H9 (cell line): Measurements from ENCODE around the gene GCSAML. TPM values are rescaled to one million over a fixed set of nuclear protein-coding genes. Genes with fewer than 3 reads are reported as not detected.

Experiments
- DNase-seq: peaks from one replicate; pipeline ENCODE4 v3.0.0-alpha.2; 2017
- H2AFZ ChIP-seq: one replicate; pipeline ENCODE4 v1.6.1; 2013; ENCODE audit warnings: mild to moderate bottlenecking, low read length, control low read depth, moderate library complexity
- H2AK5ac ChIP-seq: 2 replicates; pipeline ENCODE4 v1.6.1; 2013; ENCODE audit warnings: low read length, control low read depth, mixed read lengths; ENCODE audit not compliant: insufficient read length
- H2BK120ac ChIP-seq: one replicate; pipeline ENCODE4 v1.6.1; 2013; ENCODE audit warnings: low read depth, mild to moderate bottlenecking, low read length, control low read depth, inconsistent platforms; ENCODE audit not compliant: poor library complexity, severe bottlenecking
- H2BK12ac ChIP-seq: 2 replicates; pipeline ENCODE4 v1.6.1; 2013; ENCODE audit warnings: low read length, control low read depth, mixed read lengths, low read depth; ENCODE audit not compliant: insufficient read length
- H2BK15ac ChIP-seq: 2 replicates; pipeline ENCODE4 v1.6.1; 2013; ENCODE audit warnings: low read depth, low read length, control low read depth
- H2BK20ac ChIP-seq: one replicate; pipeline ENCODE4 v1.6.1; 2013; ENCODE audit warnings: low read depth, mild to moderate bottlenecking, low read length, control low read depth, inconsistent platforms; ENCODE audit not compliant: poor library complexity, severe bottlenecking
- H2BK5ac ChIP-seq: 2 replicates; pipeline ENCODE4 v1.6.1; 2013; ENCODE audit warnings: low read length, control low read depth, mixed read lengths; ENCODE audit not compliant: insufficient read length
- H3K14ac ChIP-seq: 2 replicates; pipeline ENCODE4 v1.6.1; 2013; ENCODE audit warnings: low read length, control low read depth; ENCODE audit not compliant: insufficient read depth
- H3K18ac ChIP-seq: 2 replicates; pipeline ENCODE4 v1.6.1; 2013; ENCODE audit warnings: low read depth, mild to moderate bottlenecking, mixed read lengths, low read length, control low read depth; ENCODE audit not compliant: insufficient read length
- H3K23ac ChIP-seq: 2 replicates; pipeline ENCODE4 v1.6.1; 2013; ENCODE audit warnings: low read length, control low read depth, mixed read lengths, low read depth; ENCODE audit not compliant: insufficient read length
- H3K23me2 ChIP-seq: 2 replicates; pipeline ENCODE4 v1.6.1; 2013; ENCODE audit warnings: low read depth, mild to moderate bottlenecking, mixed read lengths, low read length, control low read depth; ENCODE audit not compliant: insufficient read length, poor library complexity, severe bottlenecking
- H3K27ac ChIP-seq: 2 replicates; pipeline ENCODE4 v1.5.1; 2013; ENCODE audit warnings: low read length, control low read depth, mixed read lengths, low read depth; ENCODE audit not compliant: insufficient read length
- H3K27me3 ChIP-seq: 2 replicates; pipeline ENCODE4 v1.6.1; 2013; ENCODE audit warnings: low read length, control low read depth, inconsistent platforms; ENCODE audit not compliant: insufficient read depth
- H3K4ac ChIP-seq: 2 replicates; pipeline ENCODE4 v1.6.1; 2013; ENCODE audit warnings: low read depth, mild to moderate bottlenecking, control low read depth, inconsistent platforms, low read length, moderate library complexity
- H3K4me1 ChIP-seq: 2 replicates; pipeline ENCODE4 v1.6.1; 2013; ENCODE audit warnings: low read length, control low read depth, inconsistent platforms; ENCODE audit not compliant: insufficient read depth
- H3K4me2 ChIP-seq: 2 replicates; pipeline ENCODE4 v1.6.1; 2013; ENCODE audit warnings: low read length, control low read depth, mixed read lengths; ENCODE audit not compliant: insufficient read length, insufficient read depth
- H3K56ac ChIP-seq: 2 replicates; pipeline ENCODE4 v1.6.1; 2013; ENCODE audit warnings: low read depth, mild to moderate bottlenecking, mixed read lengths, low read length, control low read depth; ENCODE audit not compliant: insufficient read length
- H3K79me1 ChIP-seq: 2 replicates; pipeline ENCODE4 v1.6.1; 2013; ENCODE audit warnings: low read depth, mild to moderate bottlenecking, moderate library complexity, low read length, control low read depth, inconsistent platforms; ENCODE audit not compliant: insufficient read depth, poor library complexity, severe bottlenecking
- H3K79me2 ChIP-seq: 2 replicates; pipeline ENCODE4 v1.6.1; 2013; ENCODE audit warnings: low read length, control low read depth, inconsistent platforms; ENCODE audit not compliant: insufficient read depth
- H3K9ac ChIP-seq: 2 replicates; pipeline ENCODE4 v1.6.1; 2013; ENCODE audit warnings: low read length, control low read depth, mixed read lengths; ENCODE audit not compliant: insufficient read length; ENCODE audit errors: extremely low read depth
- H3K9me3 ChIP-seq: one replicate; pipeline ENCODE4 v1.6.1; 2013; ENCODE audit warnings: low read depth, low read length, inconsistent platforms; ENCODE audit not compliant: control insufficient read depth
- H3T11ph ChIP-seq: one replicate; pipeline ENCODE4 v1.6.1; 2013; ENCODE audit warnings: mild to moderate bottlenecking, low read length, control low read depth, inconsistent platforms
- H4K20me1 ChIP-seq: one replicate; pipeline ENCODE4 v1.6.1; 2013; ENCODE audit not compliant: control insufficient read depth, insufficient read length, insufficient read depth
- H4K5ac ChIP-seq: 2 replicates; pipeline ENCODE4 v1.6.1; 2013; ENCODE audit warnings: low read depth, mild to moderate bottlenecking, mixed read lengths, low read length, control low read depth; ENCODE audit not compliant: insufficient read length
- H4K8ac ChIP-seq: replicated peaks from 2 replicates; pipeline ENCODE4 v1.6.1; 2013; ENCODE audit warnings: low read length, control low read depth, mixed read lengths, low read depth; ENCODE audit not compliant: insufficient read length
- H4K91ac ChIP-seq: 2 replicates; pipeline ENCODE4 v1.6.1; 2013; ENCODE audit warnings: low read depth, mild to moderate bottlenecking, moderate library complexity, mixed read lengths, low read length, control low read depth; ENCODE audit not compliant: insufficient read length
- H3K27ac Mint-ChIP-seq, 3 experiments: 2 replicates in 2 of 3; 3 replicates in 1 of 3; pipeline ENCODE4 v1.8.0; 2020 to 2021; ENCODE audit warnings: mixed read lengths in 3 of 3, mild to moderate bottlenecking in 1 of 3, moderate library complexity in 1 of 3
- H3K27me3 Mint-ChIP-seq: 2 replicates; pipeline ENCODE4 v1.8.0; 2021; ENCODE audit warnings: low read depth, mild to moderate bottlenecking, moderate library complexity, mixed read lengths
- H3K36me3 Mint-ChIP-seq, 3 experiments: 2 replicates in 2 of 3; 3 replicates in 1 of 3; pipeline ENCODE4 v1.8.0; 2020 to 2021; ENCODE audit warnings: low read depth in 3 of 3, mixed read lengths in 3 of 3; ENCODE audit not compliant: insufficient read depth in 1 of 3
- H3K4me1 Mint-ChIP-seq, 2 experiments: 2 replicates each; pipeline ENCODE4 v1.8.0; 2020; ENCODE audit warnings: mixed read lengths in 2 of 2
- H3K4me3 Mint-ChIP-seq, 2 experiments: 2 replicates in 1 of 2; 3 replicates in 1 of 2; pipeline ENCODE4 v1.8.0; 2020 to 2021; ENCODE audit warnings: mild to moderate bottlenecking in 2 of 2, mixed read lengths in 2 of 2, moderate library complexity in 1 of 2
- H3K9me3 Mint-ChIP-seq, 2 experiments: 2 replicates in 1 of 2; 3 replicates in 1 of 2; pipeline ENCODE4 v1.8.0; 2020; ENCODE audit warnings: mild to moderate bottlenecking in 2 of 2, mixed read lengths in 2 of 2, moderate library complexity in 1 of 2
- WGBS: extraction: QIAGEN DNeasy Blood & Tissue Kit; methylation state at CpG from one replicate; pipeline ENCODE4 v1.1.7; 2013; ENCODE audit warnings: missing lambda C conversion rate, low lambda C conversion rate, mixed read lengths; ENCODE audit not compliant: insufficient read length; ENCODE audit errors: extremely low coverage; 5-methylcytosine and 5-hydroxymethylcytosine counted together
- total RNA-seq: library from RNA; stranded (reverse); gene quantifications from 2 replicates; pipeline ENCODE4 v1.2.1, GENCODE V29; 2021
- TF ChIP-seq, protein P1 (sequence below): fragments of 200-600 bp; sonication (generic); conservative IDR thresholded peaks from 3 replicates; pipeline ENCODE4 v1.8.0; 2021; ENCODE audit warnings: antibody characterized with exemption, mild to moderate bottlenecking

GCSAML gene
- total RNA-seq, 1 experiment from 2014 or later = not detected

GRCh38 chr1:247531937-247532336, 17.0 kb upstream of the GCSAML start:
- H3K14ac ChIP-seq = no peak overlapping the region
- H2BK20ac ChIP-seq = no peak overlapping the region
- TF ChIP-seq, protein P1, sequence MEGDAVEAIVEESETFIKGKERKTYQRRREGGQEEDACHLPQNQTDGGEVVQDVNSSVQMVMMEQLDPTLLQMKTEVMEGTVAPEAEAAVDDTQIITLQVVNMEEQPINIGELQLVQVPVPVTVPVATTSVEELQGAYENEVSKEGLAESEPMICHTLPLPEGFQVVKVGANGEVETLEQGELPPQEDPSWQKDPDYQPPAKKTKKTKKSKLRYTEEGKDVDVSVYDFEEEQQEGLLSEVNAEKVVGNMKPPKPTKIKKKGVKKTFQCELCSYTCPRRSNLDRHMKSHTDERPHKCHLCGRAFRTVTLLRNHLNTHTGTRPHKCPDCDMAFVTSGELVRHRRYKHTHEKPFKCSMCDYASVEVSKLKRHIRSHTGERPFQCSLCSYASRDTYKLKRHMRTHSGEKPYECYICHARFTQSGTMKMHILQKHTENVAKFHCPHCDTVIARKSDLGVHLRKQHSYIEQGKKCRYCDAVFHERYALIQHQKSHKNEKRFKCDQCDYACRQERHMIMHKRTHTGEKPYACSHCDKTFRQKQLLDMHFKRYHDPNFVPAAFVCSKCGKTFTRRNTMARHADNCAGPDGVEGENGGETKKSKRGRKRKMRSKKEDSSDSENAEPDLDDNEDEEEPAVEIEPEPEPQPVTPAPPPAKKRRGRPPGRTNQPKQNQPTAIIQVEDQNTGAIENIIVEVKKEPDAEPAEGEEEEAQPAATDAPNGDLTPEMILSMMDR = peak; percentile 37; the same call in 2 of the 3 replicates
- no peak overlapping the region for H3K18ac ChIP-seq
- no peak overlapping the region for H3K56ac ChIP-seq
- Mint-ChIP-seq H3K4me1 (peaks cover 2 to 3% of the 10 kb centered on the region in 2 experiments; a peak in 1 of 4 replicates), H3K4me3 (no peak overlapping the region), H3K9me3 (peaks cover 0 to 6% of the 10 kb centered on the region in 2 experiments; a peak in 2 of 5 replicates), H3K27ac (no peak overlapping the region), H3K36me3 (no peaks in the 10 kb centered on the region; a peak in 1 of 7 replicates), H3K27me3 (no peaks in the 10 kb centered on the region)
- H2BK12ac ChIP-seq = no peak overlapping the region
- no peak overlapping the region for H4K5ac ChIP-seq
- no peak overlapping the region for H3T11ph ChIP-seq
- H3K79me2 ChIP-seq = no peaks in the 10 kb centered on the region
- no peak overlapping the region for H3K9ac ChIP-seq
- no peaks in the 10 kb centered on the region for H3K4me1 ChIP-seq
- no CpG with 5 or more reads among the region's 8 CpGs for WGBS
- no peaks in the 10 kb centered on the region for H3K9me3 ChIP-seq
- no peak overlapping the region for H3K4me2 ChIP-seq
- no peak overlapping the region for H4K8ac ChIP-seq
- no peak overlapping the region for H2BK120ac ChIP-seq
- no peaks in the 10 kb centered on the region for H4K20me1 ChIP-seq
- DNase-seq = no peak
- H3K27me3 ChIP-seq = no peaks in the 10 kb centered on the region
- H2BK15ac ChIP-seq = no peak overlapping the region
- H3K23me2 ChIP-seq = no peaks in the 10 kb centered on the region
- no peak overlapping the region for H2AFZ ChIP-seq
- H3K79me1 ChIP-seq = no peaks in the 10 kb centered on the region
- no peak overlapping the region for H3K23ac ChIP-seq
- H2AK5ac ChIP-seq = no peak overlapping the region
- no peak overlapping the region for H3K4ac ChIP-seq
- H4K91ac ChIP-seq = no peak overlapping the region
- no peak overlapping the region for H2BK5ac ChIP-seq
- no peak overlapping the region for H3K27ac ChIP-seq
